ENCODE measurements around the gene MED13L. TPM values are rescaled to one million over a fixed set of nuclear protein-coding genes. Genes with fewer than 3 reads are reported as not detected.

Gene MED13L
- total and polyA plus RNA-seq, 2 of the 8 experiments (the other 6 are each of a cell fraction or from before 2014, with no cell fraction given), result 15.9 to 51.7 TPM

DNA sequence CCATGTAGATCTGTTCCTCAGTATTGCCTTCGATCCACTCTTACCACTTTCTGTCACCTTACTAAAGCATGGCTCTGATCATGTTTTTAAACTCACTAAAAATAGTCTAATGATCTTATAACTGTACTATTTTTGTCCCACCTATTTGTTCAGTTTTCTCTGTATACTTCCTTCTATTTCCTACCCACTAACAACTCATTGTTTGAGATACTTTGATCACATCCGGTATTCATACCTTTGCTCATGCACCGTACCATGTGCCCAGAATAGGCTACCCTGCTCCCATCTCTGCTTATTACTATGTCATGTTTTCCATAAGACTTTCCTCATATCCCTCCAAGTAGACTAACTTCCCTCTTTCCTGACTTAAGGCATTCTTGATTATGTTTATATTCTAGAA lies 128.6 kb downstream of the MED13L start (continued):
- TF ChIP-seq, protein P1, sequence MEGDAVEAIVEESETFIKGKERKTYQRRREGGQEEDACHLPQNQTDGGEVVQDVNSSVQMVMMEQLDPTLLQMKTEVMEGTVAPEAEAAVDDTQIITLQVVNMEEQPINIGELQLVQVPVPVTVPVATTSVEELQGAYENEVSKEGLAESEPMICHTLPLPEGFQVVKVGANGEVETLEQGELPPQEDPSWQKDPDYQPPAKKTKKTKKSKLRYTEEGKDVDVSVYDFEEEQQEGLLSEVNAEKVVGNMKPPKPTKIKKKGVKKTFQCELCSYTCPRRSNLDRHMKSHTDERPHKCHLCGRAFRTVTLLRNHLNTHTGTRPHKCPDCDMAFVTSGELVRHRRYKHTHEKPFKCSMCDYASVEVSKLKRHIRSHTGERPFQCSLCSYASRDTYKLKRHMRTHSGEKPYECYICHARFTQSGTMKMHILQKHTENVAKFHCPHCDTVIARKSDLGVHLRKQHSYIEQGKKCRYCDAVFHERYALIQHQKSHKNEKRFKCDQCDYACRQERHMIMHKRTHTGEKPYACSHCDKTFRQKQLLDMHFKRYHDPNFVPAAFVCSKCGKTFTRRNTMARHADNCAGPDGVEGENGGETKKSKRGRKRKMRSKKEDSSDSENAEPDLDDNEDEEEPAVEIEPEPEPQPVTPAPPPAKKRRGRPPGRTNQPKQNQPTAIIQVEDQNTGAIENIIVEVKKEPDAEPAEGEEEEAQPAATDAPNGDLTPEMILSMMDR (IDR thresholded peaks at IDR 0.05; ENCODE audit: control extremely low read depth in 1 of 3, insufficient read depth in 1 of 3, low read depth in 1 of 3, low read length in 3 of 3), result no peak
- no peak for TF ChIP-seq MAX (IDR thresholded peaks at IDR 0.05)
- TF ChIP-seq SAP30 (IDR thresholded peaks at IDR 0.05; ENCODE audit: insufficient read depth, insufficient replicate concordance, low read length), result no peak
